Ovary (tissue), 9 donors: ENCODE measurements around the gene C1QTNF8. TPM values are rescaled to one million over a fixed set of nuclear protein-coding genes. Genes with fewer than 3 reads are reported as not detected.

ENCODE experiments used
- DNase-seq, 5 donors: peaks; one replicate each; pipeline ENCODE4 v3.0.0-alpha.2; 2019 to 2020
- H3K27ac ChIP-seq, 2 donors: fragments of 200-600 bp; one replicate each; pipeline versions ENCODE4 v1.5.1 to v1.8.0; 2019 to 2022
- H3K27me3 ChIP-seq: fragments of 200-600 bp; one replicate; pipeline ENCODE4 v1.8.0; 2022
- H3K36me3 ChIP-seq: fragments of 200-600 bp; sonication (generic); one replicate; pipeline ENCODE4 v1.5.1; 2019
- H3K4me1 ChIP-seq: one replicate; pipeline ENCODE4 v1.8.1; 2013; ENCODE audit warnings: mild to moderate bottlenecking, moderate library complexity; ENCODE audit not compliant: insufficient read depth
- H3K4me3 ChIP-seq: fragments of 200-600 bp; sonication (generic); one replicate; pipeline ENCODE4 v1.5.1; 2017
- H3K9me3 ChIP-seq, 2 donors: fragments of 200-600 bp in 1 of 2; sonication (generic) in 1 of 2; one replicate each; pipeline versions ENCODE4 v1.5.1 to v1.8.1; 2013 to 2019; ENCODE audit warnings: mild to moderate bottlenecking in 1 of 2, moderate library complexity in 1 of 2
- CTCF ChIP-seq, 3 donors: fragments of 450-650 bp in 2 of 3; fragments of 200-600 bp in 1 of 3; IDR thresholded peaks; one replicate each; pipeline versions ENCODE4 v1.5.1 to v1.8.0; 2016 to 2022; ENCODE audit warnings: antibody characterized with exemption in 3 of 3, mild to moderate bottlenecking in 1 of 3
- EP300 ChIP-seq: sonication (generic); formaldehyde crosslinking; IDR thresholded peaks from one replicate; pipeline ENCODE4 v1.6.1; 2017; ENCODE audit warnings: antibody characterized with exemption
- POLR2A ChIP-seq: fragments of 450-650 bp; IDR thresholded peaks from one replicate; pipeline ENCODE4 v1.6.1; 2017; ENCODE audit warnings: antibody characterized with exemption, mild to moderate bottlenecking, moderate library complexity
- WGBS, 3 donors: extraction: QIAGEN DNeasy Blood & Tissue Kit in 1 of 3; methylation state at CpG; one replicate each; pipeline versions ENCODE4 v1.1.5 to v1.1.7; 2013 to 2017; 5-methylcytosine and 5-hydroxymethylcytosine counted together
- intact Hi-C, 4 donors: fragments of 100-400 bp; cut with DNase I; formaldehyde crosslinking; loops; one replicate each; pipeline versions ENCODE4 v1.11.0 to v1.15.1; 2022 to 2023
- polyA plus RNA-seq, 2 donors: library from polyadenylated mRNA; stranded (reverse); fragments of 200-250 nt in 1 of 2; fragments of 350-450 nt in 1 of 2; fragmentation: Illumina TruSeq in 1 of 2; extraction: RNeasy Lipid Tissue Mini Kit (QIAGEN cat#74804) in 1 of 2; gene quantifications; one replicate each; pipeline ENCODE4 v1.2.3, GENCODE V29; 2013 to 2014
- total RNA-seq, 7 donors: library from RNA; depleted of rRNA in 2 of 7; stranded (reverse); fragments of >200 nt in 2 of 7; fragmentation: NEBNext Ultra II Directional in 3 of 7; extraction: Animal tissue kit (Norgen Biotek cat#: 25700) in 3 of 7; gene quantifications; one replicate each; pipeline versions ENCODE4 v1.1.0 to v1.2.4, GENCODE V29; 2016 to 2023
- donor health status: DM: no; HTN: no; CAD: no; lungs with moderate emphysema.
- donor health status: DM: no; HTN: no; CAD: no.
- donor health status: Bipolar disorder and iron deficiency.
- donor health status: DM: yes; HTN: yes; CAD: no.
- donor health status: DM: no; HTN: no; CAD: no.
- donor health status: DM: yes; HTN: yes; CAD: no.

The C1QTNF8 gene
- total and polyA plus RNA-seq, 9 donors = 0.80 TPM; not detected in 8

GRCh38 chr16:1068451-1068850 lies 27.6 kb downstream of the C1QTNF8 start:
- H3K27ac ChIP-seq = no peak overlapping the region
- no peaks in the 10 kb centered on the region for H3K9me3 ChIP-seq
- TF ChIP-seq EP300 (no peak), POLR2A (no peak), CTCF (IDR thresholded peaks at IDR 0.05) (no peak)
- intact Hi-C loops = no loop called here
- no peaks in the 10 kb centered on the region for H3K36me3 ChIP-seq
- no peak for DNase-seq
- H3K27me3 ChIP-seq = no peaks in the 10 kb centered on the region
- H3K4me3 ChIP-seq = no peak overlapping the region
- 61 to 74% (median 66%) methylated on average over 17 to 18 of the region's 18 CpGs for WGBS, 3 donors
- no peaks in the 10 kb centered on the region for H3K4me1 ChIP-seq

- intact Hi-C loops = no loop called here
- 58 to 70% (median 68%) methylated on average over 15 of the region's 15 CpGs for WGBS, 3 donors
- Histone ChIP-seq H3K36me3 (no peaks in the 10 kb centered on the region), H3K27me3 (no peaks in the 10 kb centered on the region), H3K9me3 (no peaks in the 10 kb centered on the region), H3K4me3 (no peak overlapping the region), H3K4me1 (no peaks in the 10 kb centered on the region), H3K27ac (no peak overlapping the region)
- TF ChIP-seq EP300 (no peak), POLR2A (no peak), CTCF (IDR thresholded peaks at IDR 0.05) (no peak)
- no peak for DNase-seq
Measured at GRCh38 chr16:1067629-1068028, 28.4 kb downstream of the C1QTNF8 start.

GRCh38 chr16:1066584-1067172 lies 29.4 kb downstream of the C1QTNF8 start:
- no peak for DNase-seq
- H3K27ac ChIP-seq = no peak overlapping the region
- H3K9me3 ChIP-seq = no peaks in the 10 kb centered on the region
- no peak overlapping the region for H3K4me3 ChIP-seq
- no peaks in the 10 kb centered on the region for H3K36me3 ChIP-seq
- intact Hi-C loops = no loop called here
- WGBS, 3 donors = 58 to 71% (median 65%) methylated on average over 24 of the region's 24 CpGs
- TF ChIP-seq CTCF (IDR thresholded peaks at IDR 0.05) (no peak), POLR2A (no peak), EP300 (no peak)
- H3K27me3 ChIP-seq = no peaks in the 10 kb centered on the region
- H3K4me1 ChIP-seq = no peaks in the 10 kb centered on the region

GRCh38 chr16:1065469-1066128 lies 30.4 kb downstream of the C1QTNF8 start:
- TF ChIP-seq EP300 = no peak
- no peak for TF ChIP-seq CTCF (IDR thresholded peaks at IDR 0.05)
- no peak for TF ChIP-seq POLR2A
- 3 to 6% (median 4%) methylated on average over 48 to 55 of the region's 55 CpGs for WGBS, 3 donors
- Histone ChIP-seq H3K36me3 (no peaks in the 10 kb centered on the region), H3K27me3 (no peaks in the 10 kb centered on the region), H3K4me1 (no peaks in the 10 kb centered on the region), H3K9me3 (no peaks in the 10 kb centered on the region), H3K4me3 (no peak overlapping the region), H3K27ac (no peak overlapping the region)
- intact Hi-C loops = no loop called here
- no peak for DNase-seq
